Body of pancreas (tissue), 4 donors: ENCODE measurements around the gene ERI3. TPM values are rescaled to one million over a fixed set of nuclear protein-coding genes. Genes with fewer than 3 reads are reported as not detected.

Experiments used
- ATAC-seq: fragments of 150-250 bp; one replicate; pipeline ENCODE4 v1.9.1; 2016
- DNase-seq, 4 donors: peaks; one replicate each; pipeline ENCODE4 v3.0.0-alpha.2; 2019
- H3K27ac ChIP-seq, 4 donors: fragments of 200-600 bp; sonication (generic); 1 replicate in 3 of 4; 2 replicates in 1 of 4; pipeline versions ENCODE4 v1.5.1 to v1.6.1; 2016 to 2019; ENCODE audit warnings: mild to moderate bottlenecking in 1 of 4, mixed read lengths in 1 of 4, moderate library complexity in 1 of 4
- H3K27me3 ChIP-seq, 2 donors: fragments of 200-600 bp; sonication (generic); one replicate each; pipeline ENCODE4 v1.6.0; 2016; ENCODE audit warnings: mild to moderate bottlenecking in 1 of 2
- H3K36me3 ChIP-seq, 2 donors: fragments of 200-600 bp; sonication (generic); replicated peaks in 1 of 2; 2 replicates each; pipeline ENCODE4 v1.5.1; 2016; ENCODE audit warnings: low read depth in 2 of 2; ENCODE audit not compliant: insufficient read depth in 1 of 2
- H3K4me1 ChIP-seq: fragments of 200-600 bp; sonication (generic); one replicate; pipeline ENCODE4 v1.6.0; 2016
- H3K4me3 ChIP-seq, 2 donors: fragments of 200-600 bp; sonication (generic); 1 replicate in 1 of 2; 2 replicates in 1 of 2; pipeline ENCODE4 v1.5.1; 2016 to 2019
- H3K9me3 ChIP-seq, 3 donors: fragments of 200-600 bp; sonication (generic); 1 replicate in 2 of 3; 2 replicates in 1 of 3; pipeline ENCODE4 v1.5.1; 2016
- CTCF ChIP-seq, 7 experiments: fragments of 450-650 bp in 4 of 7; fragments of 200-600 bp in 3 of 7; sonication (generic) in 3 of 7; IDR thresholded peaks; one replicate each; pipeline ENCODE4 v1.5.1; 2016 to 2019; ENCODE audit warnings: antibody characterized with exemption in 7 of 7
- POLR2A ChIP-seq, 3 donors: fragments of 450-650 bp; IDR thresholded peaks; one replicate each; pipeline ENCODE4 v1.6.1; 2016; ENCODE audit warnings: antibody characterized with exemption in 3 of 3, mild to moderate bottlenecking in 2 of 3
- WGBS, 2 donors: methylation state at CpG; one replicate each; pipeline ENCODE4 v1.1.5; 2017; 5-methylcytosine and 5-hydroxymethylcytosine counted together
- intact Hi-C: fragments of 100-400 bp; cut with DNase I; formaldehyde crosslinking; loops from one replicate; pipeline ENCODE4 v1.15.1; 2023
- total RNA-seq, 2 donors: library from RNA; depleted of rRNA; stranded (reverse); fragments of >200 nt; gene quantifications; one replicate each; pipeline ENCODE4 v1.1.0, GENCODE V29; 2016

The ERI3 gene
- total RNA-seq, 2 donors from 2014 or later, result 17.4 to 59.7 TPM

GRCh38 chr1:44221769-44222168 lies 133.3 kb downstream of the ERI3 start:
- ATAC-seq (no peak), DNase-seq (no peak)
- intact Hi-C loops, result loop anchor here (10.0 kb wide), 2 partner anchors 363 to 423 kb away; no protein-coding TSS in a partner anchor
- Histone ChIP-seq H3K9me3 (no peaks in the 10 kb centered on the region), H3K4me3 (no peak overlapping the region), H3K36me3 (peaks cover 0 to 28% of the 10 kb centered on the region in 2 donors), H3K4me1 (peaks cover 9% of the 10 kb centered on the region), H3K27ac (no peak overlapping the region), H3K27me3 (no peaks in the 10 kb centered on the region)
- WGBS, 2 donors, result 89% methylated on average over 22 to 23 of the region's 23 CpGs
- TF ChIP-seq CTCF (IDR thresholded peaks at IDR 0.05) (no peak), POLR2A (IDR thresholded peaks at IDR 0.05) (no peak)

- intact Hi-C loops, result loop anchor here (10.0 kb wide), 2 partner anchors 364 to 424 kb away; no protein-coding TSS in a partner anchor
- no peaks in the 10 kb centered on the region for H3K9me3 ChIP-seq
- ATAC-seq, result no peak
- peaks cover 0 to 32% of the 10 kb centered on the region in 2 donors for H3K36me3 ChIP-seq
- WGBS, 2 donors, result 69 to 78% methylated on average over 2 to 10 of the region's 10 CpGs
- H3K4me1 ChIP-seq, result peaks cover 9% of the 10 kb centered on the region
- TF ChIP-seq CTCF (IDR thresholded peaks at IDR 0.05) (no peak), POLR2A (IDR thresholded peaks at IDR 0.05) (no peak)
- no peaks in the 10 kb centered on the region for H3K27me3 ChIP-seq
- H3K4me3 ChIP-seq, result no peak overlapping the region
- no peak overlapping the region for H3K27ac ChIP-seq
- DNase-seq, result no peak
Measured at GRCh38 chr1:44220755-44221154, 134.3 kb downstream of the ERI3 start.

- ATAC-seq (no peak), DNase-seq (peak in 1 of 4 donors; percentile 16)
- intact Hi-C loops, result loop anchor here (10.0 kb wide), 2 partner anchors 365 to 425 kb away; no protein-coding TSS in a partner anchor
- Histone ChIP-seq H3K27ac (no peak overlapping the region), H3K27me3 (no peaks in the 10 kb centered on the region), H3K4me3 (no peak overlapping the region), H3K36me3 (peaks cover 0 to 36% of the 10 kb centered on the region in 2 donors), H3K4me1 (peaks cover 9% of the 10 kb centered on the region), H3K9me3 (no peaks in the 10 kb centered on the region)
- no peak for TF ChIP-seq POLR2A (IDR thresholded peaks at IDR 0.05)
- no peak for TF ChIP-seq CTCF (IDR thresholded peaks at IDR 0.05)
- WGBS, 2 donors, result 82 to 83% methylated on average over 23 to 29 of the region's 31 CpGs
Measured at GRCh38 chr1:44220001-44220751, 134.9 kb downstream of the ERI3 start.

GRCh38 chr1:44219301-44219626 lies 135.8 kb downstream of the ERI3 start:
- WGBS, 2 donors, result 86 to 98% methylated on average over 5 to 6 of the region's 6 CpGs
- ATAC-seq (no peak), DNase-seq (no peak)
- intact Hi-C loops, result loop anchor here (5.0 kb wide), 1 partner anchor 98 kb away; no protein-coding TSS in a partner anchor
- Histone ChIP-seq H3K4me3 (no peak overlapping the region), H3K27ac (no peak overlapping the region), H3K36me3 (peaks cover 0 to 36% of the 10 kb centered on the region in 2 donors), H3K27me3 (no peaks in the 10 kb centered on the region), H3K4me1 (peaks cover 16% of the 10 kb centered on the region), H3K9me3 (no peaks in the 10 kb centered on the region)
- TF ChIP-seq CTCF (IDR thresholded peaks at IDR 0.05), result no peak
- no peak for TF ChIP-seq POLR2A (IDR thresholded peaks at IDR 0.05)
